RWPE1 (cell line): ENCODE results near the gene FBLN1.

Experiments used
- CTCF ChIA-PET: fragments of 350-600 bp; sonication (Branson Sonifier 250); formaldehyde crosslinking; extraction: SDS; loops from one replicate; lab custom pipeline; 2021; lab: Yijun Ruan, JAX
- POLR2A ChIA-PET: fragments of 400-600 bp; formaldehyde crosslinking; extraction: SDS; loops from one replicate; lab custom pipeline; 2020; ENCODE audit warnings: antibody characterized with exemption; ENCODE audit not compliant: low non-redundant PET; lab: Yijun Ruan, JAX
- DNase-seq: peaks from one replicate; pipeline ENCODE4 v3.0.0; 2012; ENCODE audit warnings: low spot score
- H3K27ac ChIP-seq: fragments of 450-650 bp; 2 replicates; pipeline ENCODE4 v1.5.1; 2017
- CTCF ChIP-seq: fragments of 450-650 bp; conservative IDR thresholded peaks from 2 replicates; pipeline ENCODE4 v1.5.1; 2017; ENCODE audit warnings: low read depth, mild to moderate bottlenecking

The FBLN1 gene

GRCh38 chr22:45503050-45503815 lies 550 bp downstream of the FBLN1 start:
- ChIA-PET CTCF (interaction anchor here (0.7 to 0.9 kb wide), 2 partner anchors 16 to 51 kb away, joined by 3 read pairs; no protein-coding TSS in a partner anchor), POLR2A (no interaction called here)
- DNase-seq, result peak; percentile 20
- H3K27ac ChIP-seq, result peak overlapping the region; percentile 72
- no peak for TF ChIP-seq CTCF

- ChIA-PET POLR2A (no interaction called here), CTCF (interaction anchor here (0.9 kb wide), 1 partner anchor 50 kb away, joined by 3 read pairs; no protein-coding TSS in a partner anchor)
- peak overlapping the region; percentile 72 for H3K27ac ChIP-seq
- no peak for TF ChIP-seq CTCF
- no peak for DNase-seq
Measured at GRCh38 chr22:45503816-45504372, 1.2 kb downstream of the FBLN1 start.

GRCh38 chr22:45504373-45505341 lies 2.0 kb downstream of the FBLN1 start:
- no peak for TF ChIP-seq CTCF
- CTCF ChIA-PET, result interaction anchor here (0.9 kb wide), 1 partner anchor 49 kb away, joined by 3 read pairs; no protein-coding TSS in a partner anchor
- POLR2A ChIA-PET, result interaction anchor here (0.6 kb wide), 1 partner anchor 36 kb away, joined by 6 read pairs; no protein-coding TSS in a partner anchor
- DNase-seq, result no peak
- H3K27ac ChIP-seq, result peak overlapping the region; percentile 72

- ChIA-PET CTCF (no interaction called here), POLR2A (no interaction called here)
- TF ChIP-seq CTCF, result no peak
- DNase-seq, result no peak
- peak overlapping the region; percentile 72 for H3K27ac ChIP-seq
Measured at GRCh38 chr22:45505991-45506747, 3.5 kb downstream of the FBLN1 start.

GRCh38 chr22:45506816-45507360 lies 4.2 kb downstream of the FBLN1 start:
- TF ChIP-seq CTCF, result no peak
- H3K27ac ChIP-seq, result no peak overlapping the region
- CTCF ChIA-PET, result no interaction called here
- no peak for DNase-seq
- POLR2A ChIA-PET, result no interaction called here
